B cell (primary cell): Measurements from ENCODE around the gene FRMD8. TPM values are rescaled to one million over a fixed set of nuclear protein-coding genes. Genes with fewer than 3 reads are reported as not detected.

Experiments
- ATAC-seq: fragments of 200-7000 bp; cut with Tn5 transposase; one replicate; pipeline ENCODE4 v1.10.0; 2021; ENCODE audit warnings: low read depth, mild to moderate bottlenecking, moderate number of reproducible peaks, moderate library complexity
- CTCF ChIA-PET: fragments of 350-600 bp; sonication (Branson Sonifier 250); formaldehyde crosslinking; loops from one replicate; lab custom pipeline; 2021; ENCODE audit warnings: antibody characterized with exemption, inconsistent platforms; lab: Charles Lee
- POLR2A ChIA-PET: fragments of 350-600 bp; sonication (Branson Sonifier 250); formaldehyde crosslinking; loops from one replicate; lab custom pipeline; 2021; ENCODE audit warnings: antibody characterized with exemption; lab: Charles Lee
- DNase-seq: peaks from one replicate; pipeline ENCODE4 v3.0.0; 2013
- H2AFZ ChIP-seq: 2 replicates; pipeline ENCODE4 v1.6.1; 2012; ENCODE audit warnings: mild to moderate bottlenecking, low read depth, low read length; ENCODE audit not compliant: insufficient read depth, poor library complexity, severe bottlenecking
- H3K27ac ChIP-seq, 2 donors: 1 replicate in 1 of 2; 2 replicates in 1 of 2; pipeline ENCODE4 v1.5.1; 2012 to 2013; ENCODE audit warnings: low read length in 2 of 2, mild to moderate bottlenecking in 2 of 2, moderate library complexity in 1 of 2
- H3K27me3 ChIP-seq, 4 experiments: fragments of 200-600 bp in 1 of 4; sonication (generic) in 1 of 4; replicated peaks in 1 of 4; 1 replicate in 2 of 4; 2 replicates in 2 of 4; pipeline versions ENCODE4 v1.6.1 to v1.7.0; 2013 to 2016; ENCODE audit warnings: low read length in 3 of 4, mild to moderate bottlenecking in 2 of 4, mixed read lengths in 1 of 4, moderate library complexity in 1 of 4; ENCODE audit not compliant: insufficient read depth in 4 of 4, control insufficient read depth in 3 of 4; ENCODE audit errors: control extremely low read depth in 1 of 4
- H3K36me3 ChIP-seq, 2 experiments: replicated peaks in 1 of 2; 1 replicate in 1 of 2; 2 replicates in 1 of 2; pipeline versions ENCODE4 v1.6.1 to v1.7.1; 2013; ENCODE audit warnings: low read length in 1 of 2; ENCODE audit not compliant: insufficient read depth in 2 of 2, control insufficient read depth in 1 of 2; ENCODE audit errors: control extremely low read depth in 1 of 2, extremely low read depth in 1 of 2
- H3K4me1 ChIP-seq, 2 donors: fragments of 200-600 bp in 1 of 2; sonication (generic) in 1 of 2; 1 replicate in 1 of 2; 2 replicates in 1 of 2; pipeline versions ENCODE4 v1.5.1 to v1.6.1; 2013 to 2017; ENCODE audit warnings: low read length in 2 of 2; ENCODE audit not compliant: control insufficient read depth in 2 of 2, insufficient read depth in 2 of 2
- H3K4me2 ChIP-seq: replicated peaks from 2 replicates; pipeline ENCODE3; 2012; ENCODE audit warnings: mild to moderate bottlenecking, low read depth, low read length; ENCODE audit not compliant: poor library complexity, severe bottlenecking
- H3K4me3 ChIP-seq, 5 experiments: fragments of 200-600 bp in 1 of 5; sonication (generic) in 1 of 5; 1 replicate in 3 of 5; 2 replicates in 2 of 5; pipeline versions ENCODE4 v1.5.1 to v1.7.0; 2011 to 2016; ENCODE audit warnings: low read length in 4 of 5, mild to moderate bottlenecking in 4 of 5, low read depth in 2 of 5, control low read depth in 1 of 5, moderate library complexity in 1 of 5; ENCODE audit not compliant: insufficient read depth in 1 of 5; ENCODE audit errors: control extremely low read depth in 1 of 5, extremely low read depth in 1 of 5
- H3K79me2 ChIP-seq: fragments of 200-600 bp; sonication (generic); one replicate; pipeline ENCODE4 v1.6.0; 2016; ENCODE audit warnings: low read length; ENCODE audit not compliant: control insufficient read depth, insufficient read depth
- H3K9ac ChIP-seq: fragments of 200-600 bp; sonication (generic); 2 replicates; pipeline ENCODE4 v1.6.1; 2017; ENCODE audit warnings: mild to moderate bottlenecking, low read length, moderate library complexity
- H3K9me3 ChIP-seq, 3 donors: one replicate each; pipeline versions ENCODE4 v1.6.1 to v1.7.1; 2013; ENCODE audit warnings: low read length in 2 of 3; ENCODE audit not compliant: control insufficient read depth in 2 of 3, insufficient read depth in 1 of 3; ENCODE audit errors: control extremely low read depth in 1 of 3
- H4K20me1 ChIP-seq: 2 replicates; pipeline ENCODE4 v1.6.0; 2012; ENCODE audit warnings: mild to moderate bottlenecking, low read length; ENCODE audit not compliant: insufficient read depth, control insufficient read depth, poor library complexity, severe bottlenecking
- H3K27ac Mint-ChIP-seq: one replicate; pipeline ENCODE4 v1.8.0; 2021; ENCODE audit warnings: mixed read lengths
- H3K27me3 Mint-ChIP-seq: one replicate; pipeline ENCODE4 v1.8.0; 2021; ENCODE audit warnings: mixed read lengths
- H3K4me1 Mint-ChIP-seq: one replicate; pipeline ENCODE4 v1.8.0; 2021; ENCODE audit warnings: mixed read lengths
- H3K4me3 Mint-ChIP-seq: one replicate; pipeline ENCODE4 v1.8.0; 2021; ENCODE audit warnings: mixed read lengths
- H3K9me3 Mint-ChIP-seq: one replicate; pipeline ENCODE4 v1.8.0; 2022; ENCODE audit warnings: mixed read lengths; ENCODE audit not compliant: insufficient read depth
- CTCF ChIP-seq: fragments of 200-600 bp; IDR thresholded peaks from one replicate; pipeline ENCODE4 v1.8.0; 2022; ENCODE audit warnings: antibody characterized with exemption, mild to moderate bottlenecking
- EZH2 ChIP-seq: IDR thresholded peaks from 2 replicates; pipeline ENCODE4 v1.6.1; 2012; ENCODE audit warnings: borderline replicate concordance, low read depth, mild to moderate bottlenecking, moderate library complexity, low read length; ENCODE audit not compliant: insufficient read depth, poor library complexity, severe bottlenecking
- WGBS: methylation state at CpG from one replicate; pipeline ENCODE4 v1.1.5; 2013; ENCODE audit warnings: missing lambda C conversion rate; ENCODE audit not compliant: insufficient coverage; 5-methylcytosine and 5-hydroxymethylcytosine counted together
- intact Hi-C: fragments of 100-400 bp; cut with micrococcal nuclease; formaldehyde crosslinking; loops from one replicate; pipeline ENCODE4 v1.10.0; 2022
- polyA plus RNA-seq: library from polyadenylated mRNA; depleted of rRNA; stranded (reverse); fragments of >200 nt; gene quantifications from 2 replicates; pipeline ENCODE4 v1.2.3, GENCODE V29; 2012
- total RNA-seq, 2 donors: library from RNA; stranded (reverse); fragments of 120-200 nt in 1 of 2; gene quantifications; 1 replicate in 1 of 2; 2 replicates in 1 of 2; pipeline versions ENCODE4 v1.2.3 to v1.2.4, GENCODE V29; 2013 to 2022

The FRMD8 gene
- total and polyA plus RNA-seq, 2 donors (not counting 1 experiment from before 2014, with no cell fraction given) = 44.3 to 73.6 TPM

GRCh38 chr11:65382804-65383368 is 3.6 kb upstream of the FRMD8 start:
- Mint-ChIP-seq H3K27me3 (no peaks in the 10 kb centered on the region), H3K4me3 (peak overlapping the region; percentile 92), H3K9me3 (no peaks in the 10 kb centered on the region), H3K27ac (peak overlapping the region; percentile 98), H3K4me1 (peaks cover 57% of the 10 kb centered on the region)
- no peaks in the 10 kb centered on the region for H3K9me3 ChIP-seq
- ATAC-seq = no peak
- DNase-seq = no peak
- H3K4me1 ChIP-seq = peaks cover 35 to 71% of the 10 kb centered on the region in 2 donors
- peak overlapping the region; percentile 44 to 81 (median 61) for H3K4me3 ChIP-seq
- H3K27me3 ChIP-seq = no peaks in the 10 kb centered on the region
- ChIA-PET POLR2A (interaction anchor here (0.6 to 7.2 kb wide), 11 partner anchors 20 to 329 kb away, joined by 3 to 107 read pairs (median 5); partner anchors contain the start of genes MALAT1 and NEAT1), CTCF (interaction anchor here (0.6 to 12.5 kb wide), 9 partner anchors 24 to 182 kb away, joined by 3 to 252 read pairs (median 4); partner anchors contain the start of gene MALAT1)
- H4K20me1 ChIP-seq = peaks cover 2% of the 10 kb centered on the region
- peak overlapping the region; percentile 88 for H2AFZ ChIP-seq
- 20% methylated on average over 12 of the region's 12 CpGs for WGBS
- peak overlapping the region; percentile 91 for H3K27ac ChIP-seq
- H3K9ac ChIP-seq = peak overlapping the region; percentile 87
- intact Hi-C loops = loop anchor here (1.0 to 5.0 kb wide), 11 partner anchors 16 to 189 kb away; partner anchors contain the start of genes FAM89B, TIGD3 and ZNRD2
- peaks cover 61% of the 10 kb centered on the region for H3K79me2 ChIP-seq
- TF ChIP-seq EZH2 (no peak), CTCF (no peak)
- H3K4me2 ChIP-seq = peak overlapping the region; percentile 100
- H3K36me3 ChIP-seq = peaks cover 0 to 8% of the 10 kb centered on the region in 2 experiments

- no peak overlapping the region for H3K4me2 ChIP-seq
- Mint-ChIP-seq H3K4me3 (peak overlapping the region; percentile 92), H3K27ac (peak overlapping the region; percentile 92), H3K9me3 (no peaks in the 10 kb centered on the region), H3K27me3 (no peaks in the 10 kb centered on the region), H3K4me1 (peaks cover 56% of the 10 kb centered on the region)
- no peak overlapping the region for H3K4me3 ChIP-seq
- H3K9ac ChIP-seq = no peak overlapping the region
- H3K27ac ChIP-seq = peak overlapping the region in 1 of 2 donors; percentile 91
- no peak for TF ChIP-seq CTCF
- no peak for TF ChIP-seq EZH2
- ATAC-seq = no peak
- H3K4me1 ChIP-seq = peaks cover 36 to 71% of the 10 kb centered on the region in 2 donors
- no peaks in the 10 kb centered on the region for H3K27me3 ChIP-seq
- H4K20me1 ChIP-seq = peaks cover 11% of the 10 kb centered on the region
- no peaks in the 10 kb centered on the region for H3K9me3 ChIP-seq
- DNase-seq = no peak
- peaks cover 0 to 15% of the 10 kb centered on the region in 2 experiments for H3K36me3 ChIP-seq
- H2AFZ ChIP-seq = no peak overlapping the region
- 100% methylated on average over 4 of the region's 6 CpGs for WGBS
- POLR2A ChIA-PET = interaction anchor here (1.2 to 7.2 kb wide), 6 partner anchors 20 to 125 kb away, joined by 3 to 107 read pairs (median 27); partner anchors contain the start of genes MALAT1 and NEAT1
- intact Hi-C loops = loop anchor here (2.0 to 5.0 kb wide), 2 partner anchors 17 to 189 kb away; partner anchors contain the start of genes FAM89B and ZNRD2
- peaks cover 69% of the 10 kb centered on the region for H3K79me2 ChIP-seq
- CTCF ChIA-PET = interaction anchor here (1.7 to 12.5 kb wide), 3 partner anchors 34 to 121 kb away, joined by 3 to 252 read pairs (median 108); partner anchors contain the start of gene MALAT1
Observed at GRCh38 chr11:65383778-65384177, 2.7 kb upstream of the FRMD8 start.
